SKM-1 treated with dmso at 0.1 percent for 144 hours (cell line): ENCODE results near the gene LMNB1.
"Not testable (repeated sequence)": the region's sequence is repeated elsewhere in the genome, so short reads cannot be mapped to it uniquely, and the experiment has no call there.

ENCODE experiments used
- DNase-seq: peaks from one replicate; lab custom pipeline; 2025; ENCODE audit not compliant: unreplicated experiment; lab: John Stamatoyannopoulos, UW

Gene LMNB1

DNA sequence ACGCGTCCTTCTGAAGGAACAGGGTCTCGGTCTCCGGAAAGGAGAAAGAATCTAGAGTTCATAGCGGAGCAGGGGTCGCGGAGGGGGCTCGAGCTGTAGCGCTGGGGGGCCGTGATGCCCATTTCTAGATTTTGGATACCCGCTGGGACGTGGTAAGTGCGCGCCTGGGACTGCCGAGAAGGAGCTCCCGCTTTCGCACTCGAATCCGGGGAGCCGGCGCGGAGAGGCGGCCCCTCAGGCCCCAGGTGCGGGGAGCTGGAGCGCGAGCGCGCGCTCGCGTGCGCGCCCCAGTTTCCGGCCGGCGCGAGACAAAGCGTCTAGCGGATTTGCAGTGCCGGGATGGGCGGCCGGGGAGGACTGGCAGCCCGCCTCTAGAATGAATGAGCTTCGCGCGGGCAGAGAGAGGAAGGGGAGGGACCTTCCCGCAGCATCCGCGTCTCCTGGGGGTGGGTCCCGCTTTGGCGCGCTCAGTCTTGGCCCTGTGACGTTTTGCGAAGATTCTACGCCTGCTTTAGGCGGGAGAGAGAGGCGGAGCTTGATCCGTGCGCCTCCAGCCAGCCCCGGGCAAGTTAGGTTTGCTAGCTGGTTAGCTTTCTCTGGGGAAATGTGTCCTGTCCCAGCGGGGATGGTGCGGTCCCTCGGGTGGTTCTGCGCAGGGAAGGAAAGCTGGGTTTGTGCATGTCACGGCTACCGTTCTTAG lies 1.2 kb downstream of the LMNB1 start:
- DNase-seq = peak; percentile 94

DNA sequence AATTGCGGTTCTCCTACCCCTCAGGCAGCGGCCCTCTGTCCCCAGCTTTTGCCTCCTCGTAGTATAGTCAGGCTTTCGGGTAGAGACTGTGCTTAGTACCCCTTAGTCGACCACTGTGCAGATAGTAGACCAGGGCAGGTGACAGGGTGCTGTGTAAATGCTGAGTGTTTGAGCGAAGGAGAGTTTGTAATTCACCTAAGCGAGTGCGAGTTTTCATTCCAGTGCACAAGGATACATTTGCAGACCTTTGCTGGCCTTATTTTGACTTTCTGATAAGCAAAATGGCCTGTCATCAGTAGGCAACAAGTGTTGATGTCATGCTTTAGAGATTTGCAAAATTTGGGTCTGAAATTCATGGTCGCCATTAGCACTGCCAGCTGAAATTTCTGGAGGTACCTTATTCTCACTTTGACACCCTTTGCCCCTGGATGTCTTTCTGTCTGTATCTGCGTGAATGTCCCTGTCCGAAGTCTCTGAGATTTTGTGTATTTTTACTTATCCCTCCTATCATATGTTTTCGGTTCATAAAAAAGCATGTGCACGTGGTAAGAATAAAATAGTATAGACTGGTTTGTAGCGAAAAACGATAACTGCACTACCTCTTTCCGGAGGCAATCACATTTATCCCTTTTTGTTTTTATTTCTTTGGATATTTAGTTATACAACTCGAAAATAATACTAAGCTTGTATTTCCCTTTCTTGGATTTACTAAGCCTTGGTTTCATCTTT lies 1.9 kb downstream of the LMNB1 start:
- DNase-seq = no peak

DNA sequence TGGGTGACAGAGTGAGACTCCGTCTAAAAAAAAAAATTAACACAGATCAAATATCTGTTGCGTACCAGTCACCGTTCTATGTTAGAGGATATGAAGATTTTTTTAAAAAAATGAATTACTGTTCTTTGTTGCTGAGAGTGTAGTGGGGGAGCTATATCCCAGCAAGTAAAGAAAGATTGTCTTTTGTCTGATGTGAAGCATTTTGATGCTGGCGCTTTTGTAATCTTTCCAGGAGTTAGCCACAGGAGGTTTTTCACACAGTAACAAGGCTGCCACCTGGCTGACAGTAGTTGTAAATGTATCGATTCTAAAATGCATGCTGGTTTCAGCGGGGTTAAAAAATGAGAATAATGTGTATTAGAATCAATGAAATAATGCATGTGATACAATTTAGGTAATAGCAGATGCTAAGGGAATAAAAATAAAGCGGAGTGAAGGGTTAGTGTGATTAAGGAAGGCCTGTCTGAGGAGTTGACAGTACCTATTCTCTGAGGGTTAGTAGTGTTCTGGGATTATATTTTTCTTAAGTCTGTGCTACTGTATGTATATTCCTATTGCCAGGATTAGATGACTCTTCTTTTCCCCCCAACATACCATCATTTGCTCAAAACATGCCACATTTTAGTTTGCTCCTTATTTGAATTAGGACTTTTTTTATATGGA lies 3.4 kb downstream of the LMNB1 start:
- DNase-seq = peak; percentile 53

DNA sequence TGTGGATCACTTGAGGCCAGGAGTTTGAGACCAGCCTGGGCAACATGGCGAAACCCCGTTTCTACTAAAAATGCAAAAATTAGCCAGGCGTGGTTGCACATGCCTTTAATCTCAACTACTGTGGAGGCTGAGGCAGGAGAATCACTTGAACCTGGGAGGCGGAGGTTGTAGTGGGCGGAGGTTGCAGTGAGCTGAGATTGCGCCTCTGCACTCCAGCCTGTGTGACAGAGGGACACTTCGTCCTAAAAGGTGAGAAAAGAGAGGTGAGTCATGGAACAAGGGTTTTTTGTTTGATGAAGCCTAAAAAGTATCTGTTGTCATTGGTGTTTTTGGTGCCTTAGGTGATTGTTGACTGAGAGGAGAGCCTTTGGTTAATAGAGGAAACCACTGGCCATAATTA lies 11.5 kb downstream of the LMNB1 start:
- DNase-seq = not testable (repeated sequence)

DNA sequence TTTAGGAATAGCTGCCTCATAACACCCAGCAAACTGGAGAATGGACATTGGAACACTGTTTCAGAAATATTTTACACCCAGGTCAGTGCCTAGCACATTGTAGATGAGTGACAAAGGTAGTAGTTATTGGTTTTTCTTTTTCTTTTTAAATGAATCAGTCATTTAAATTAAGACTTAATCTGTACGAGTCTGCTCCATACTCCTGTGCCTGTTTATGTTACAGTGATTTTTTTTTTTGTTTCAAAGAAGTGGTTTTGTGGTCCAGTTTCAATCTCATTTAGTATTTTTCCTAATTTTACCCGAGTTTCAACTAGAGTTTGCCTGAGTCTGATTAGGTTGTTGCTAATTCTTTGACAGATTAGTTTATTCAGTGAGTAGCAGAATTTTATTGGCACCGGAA lies 16.2 kb downstream of the LMNB1 start:
- no peak for DNase-seq

DNA sequence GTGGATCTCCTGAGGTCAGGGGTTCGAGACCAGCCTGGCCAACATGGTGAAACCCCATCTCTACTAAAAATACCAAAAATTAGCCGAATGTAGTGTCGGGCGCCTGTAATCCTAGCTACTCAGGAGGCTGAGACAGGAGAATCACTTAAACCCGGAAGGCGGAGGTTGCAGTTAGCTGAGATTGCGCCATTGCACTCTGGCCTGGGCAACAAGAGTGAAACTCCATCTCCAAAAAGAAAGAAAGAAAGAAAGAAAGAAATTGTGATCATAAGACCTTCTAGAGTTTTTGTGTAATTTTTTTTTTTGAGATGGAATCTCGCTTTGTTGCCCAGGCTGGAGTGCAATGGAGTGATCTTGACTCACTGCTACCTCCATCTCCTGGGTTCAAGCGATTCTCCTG lies 16.7 kb downstream of the LMNB1 start:
- not testable (repeated sequence) for DNase-seq

DNA sequence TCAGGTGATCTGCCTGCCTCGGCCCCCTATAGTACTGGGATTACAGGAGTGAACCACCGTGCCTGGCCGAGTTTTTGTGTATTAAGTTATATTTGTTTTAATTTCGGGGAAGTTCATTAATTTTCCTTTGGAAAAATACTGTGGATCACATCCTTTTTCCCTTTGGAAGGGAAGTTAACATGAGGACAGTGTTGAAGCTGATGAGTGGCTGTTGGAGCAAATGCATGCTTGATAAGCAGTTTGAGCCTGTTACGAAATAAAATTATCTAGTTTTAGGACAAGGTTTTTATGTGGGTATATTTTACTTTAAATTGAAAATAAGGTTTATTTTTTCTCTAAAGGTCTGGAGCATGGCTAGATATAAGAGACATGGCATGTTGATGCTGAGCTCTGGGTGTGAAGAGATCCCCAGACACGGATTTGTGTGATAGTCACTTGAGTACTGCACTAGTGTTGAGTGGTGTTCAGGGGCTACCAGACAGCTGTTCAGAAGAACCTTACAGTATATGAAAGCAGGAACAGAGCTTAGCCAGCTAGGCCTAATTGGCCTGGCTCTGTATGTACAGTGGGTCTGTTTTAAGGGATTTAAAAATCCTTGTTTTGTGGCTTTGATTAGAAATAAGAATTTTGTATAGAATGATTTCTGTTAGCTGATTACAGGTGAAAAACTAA lies 17.4 kb downstream of the LMNB1 start:
- DNase-seq = no peak

DNA sequence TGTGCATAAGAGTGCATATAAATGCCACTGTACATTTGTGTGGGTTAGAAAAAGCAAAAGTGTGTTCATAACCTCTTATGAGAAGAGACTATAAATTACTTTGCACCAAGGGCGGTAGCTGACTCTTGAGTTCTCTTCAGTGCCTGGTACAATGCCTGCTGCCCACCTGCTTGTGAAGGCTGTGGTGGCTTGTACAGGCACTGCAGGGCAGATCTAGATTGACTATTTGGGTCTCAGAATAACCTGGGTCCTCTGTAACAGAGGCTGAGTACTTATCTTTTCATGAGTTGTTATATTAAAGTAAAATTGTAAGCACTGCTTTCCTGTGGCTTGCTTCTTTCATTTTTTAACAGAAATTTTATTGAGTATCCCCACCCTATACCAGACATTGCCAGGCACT lies 22.8 kb downstream of the LMNB1 start:
- DNase-seq = no peak

DNA sequence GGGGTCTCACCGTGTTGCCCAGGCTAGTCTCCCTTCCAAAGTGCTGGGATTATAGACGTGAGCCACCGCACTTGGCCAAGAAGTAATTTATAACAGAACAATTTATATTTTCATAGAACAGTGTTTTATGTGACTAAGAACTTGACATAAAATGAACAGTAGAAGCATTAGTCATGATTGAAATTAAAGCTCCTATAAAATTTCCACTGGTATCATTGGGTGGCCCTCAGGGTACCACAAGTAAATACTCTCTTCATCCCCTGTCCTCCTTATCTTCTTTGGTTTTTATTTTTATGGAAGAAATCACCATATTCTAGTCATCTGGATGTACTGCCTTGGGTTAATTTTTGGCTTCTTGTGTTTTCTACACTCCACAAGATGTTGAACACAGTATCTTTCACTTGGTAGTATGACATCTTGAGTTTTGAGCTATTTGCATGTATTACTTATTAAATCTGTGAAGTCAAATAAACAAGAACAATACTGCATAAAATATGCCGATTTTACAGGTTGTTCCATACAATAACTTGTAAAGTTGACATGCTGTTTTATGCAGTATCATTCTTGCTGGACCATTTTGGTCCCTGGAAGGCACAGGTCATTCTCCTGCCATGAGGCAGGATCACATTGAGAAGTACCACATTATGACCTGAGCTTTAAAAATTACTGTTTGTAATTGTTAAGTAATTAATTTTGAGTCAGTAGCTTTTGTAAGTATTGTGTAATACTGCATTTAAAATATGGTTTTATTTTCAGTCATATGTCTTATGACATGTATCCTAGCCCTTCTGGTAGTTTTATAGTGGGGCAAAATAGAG lies 24.4 kb downstream of the LMNB1 start:
- no peak for DNase-seq

DNA sequence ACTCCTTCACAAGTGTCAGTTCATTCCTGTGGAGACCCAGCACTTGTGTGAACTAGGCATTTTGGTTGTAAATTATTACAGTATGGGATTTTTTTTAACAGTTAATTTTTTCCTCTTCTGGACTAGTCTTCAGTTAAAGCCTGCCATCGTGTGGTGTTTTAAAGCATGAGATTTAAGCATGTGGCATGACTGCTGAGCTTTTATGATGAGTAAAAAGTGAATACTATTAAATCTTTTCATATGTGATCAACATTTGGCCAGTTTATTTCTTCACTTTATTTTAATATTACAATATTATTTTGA lies 25.0 kb downstream of the LMNB1 start:
- no peak for DNase-seq

DNA sequence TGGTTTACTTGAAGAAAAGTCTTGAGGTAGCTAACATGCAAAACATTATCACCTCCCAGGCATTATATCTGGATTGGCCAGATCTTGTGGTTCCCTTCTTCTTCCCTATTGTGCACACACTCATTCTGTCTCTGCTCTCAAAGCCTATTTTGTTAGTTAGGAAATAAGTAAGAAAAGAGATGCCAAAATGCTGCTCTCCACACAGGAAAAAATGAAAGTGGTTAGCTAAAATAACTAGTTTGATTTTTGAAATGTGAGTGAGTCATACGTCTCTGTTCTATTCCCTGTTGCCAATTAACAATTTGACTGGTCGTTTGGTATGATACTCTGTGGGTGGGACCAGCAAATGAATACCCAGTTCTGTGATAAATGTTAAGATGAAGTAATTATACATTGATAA lies 28.1 kb downstream of the LMNB1 start:
- no peak for DNase-seq

DNA sequence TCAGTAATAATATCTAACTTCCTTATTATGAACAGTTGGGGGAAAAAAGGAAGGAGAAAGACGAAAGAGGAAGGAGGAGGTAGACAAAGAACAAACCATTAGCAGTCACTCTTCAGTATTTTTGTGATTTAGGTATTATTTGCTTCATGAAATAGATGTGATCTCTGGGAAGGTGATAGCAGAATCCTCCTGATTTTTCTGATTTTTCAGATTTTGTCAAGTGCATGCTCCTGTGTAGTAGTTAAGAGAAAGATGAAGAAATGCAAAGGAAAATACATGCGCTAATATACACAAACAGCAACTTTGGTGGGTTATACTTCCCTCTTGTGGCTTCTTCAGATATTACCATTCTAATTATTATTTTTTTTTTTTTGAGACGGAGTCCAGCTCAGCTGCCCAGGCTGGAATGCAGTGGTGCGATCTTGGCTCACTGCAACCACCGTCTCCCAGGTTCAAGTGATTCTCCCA lies 31.6 kb downstream of the LMNB1 start:
- DNase-seq = peak; percentile 47

DNA sequence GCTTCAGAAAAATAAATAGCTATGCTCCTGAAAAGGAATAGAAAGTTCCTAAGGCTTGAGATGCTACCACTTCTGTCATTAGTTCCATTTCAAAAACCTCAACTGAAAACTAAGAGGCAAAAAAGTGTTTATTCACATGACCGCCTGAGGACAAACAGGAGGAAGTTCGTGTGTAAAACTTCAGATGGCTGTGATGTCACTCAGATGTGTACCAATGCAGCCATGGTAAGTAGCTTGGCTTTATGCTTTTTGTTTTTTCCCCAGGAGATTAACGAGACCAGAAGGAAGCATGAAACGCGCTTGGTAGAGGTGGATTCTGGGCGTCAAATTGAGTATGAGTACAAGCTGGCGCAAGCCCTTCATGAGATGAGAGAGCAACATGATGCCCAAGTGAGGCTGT lies 33.0 kb downstream of the LMNB1 start:
- no peak for DNase-seq

DNA sequence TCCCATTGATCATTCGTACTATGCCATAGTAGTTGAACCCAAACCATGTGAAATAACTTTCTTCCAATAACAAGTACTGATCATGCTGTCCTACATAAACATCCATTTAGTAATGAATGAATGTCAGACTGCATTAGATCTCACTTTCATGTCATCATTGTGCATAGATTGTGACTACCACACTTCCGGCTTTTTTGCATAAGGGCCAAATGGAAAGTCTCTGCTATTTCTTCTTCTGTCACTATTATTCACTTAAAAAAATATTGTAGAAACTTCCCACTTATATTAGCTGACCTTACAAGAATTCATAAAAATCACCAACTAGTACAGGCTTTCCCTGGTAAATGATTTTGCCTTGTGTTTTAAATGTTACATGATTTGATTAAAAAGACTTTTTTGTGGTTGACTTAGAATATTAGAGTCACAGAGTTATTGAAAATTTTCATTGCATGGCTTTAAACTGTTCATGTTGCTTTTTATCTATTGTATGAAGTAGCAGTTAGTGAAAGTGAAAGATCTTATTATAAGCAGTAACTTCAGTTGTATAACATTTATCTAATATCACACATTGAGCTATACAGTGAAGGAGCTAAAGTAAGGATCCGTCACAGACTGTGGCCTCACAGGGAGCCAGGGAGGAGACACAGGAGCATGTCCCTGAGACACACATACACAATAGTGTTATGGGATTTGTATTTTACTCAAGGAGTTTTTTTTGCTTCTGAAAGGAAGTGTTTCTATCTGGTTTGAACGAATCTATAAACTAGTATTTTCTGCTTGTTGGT lies 33.9 kb downstream of the LMNB1 start:
- no peak for DNase-seq

DNA sequence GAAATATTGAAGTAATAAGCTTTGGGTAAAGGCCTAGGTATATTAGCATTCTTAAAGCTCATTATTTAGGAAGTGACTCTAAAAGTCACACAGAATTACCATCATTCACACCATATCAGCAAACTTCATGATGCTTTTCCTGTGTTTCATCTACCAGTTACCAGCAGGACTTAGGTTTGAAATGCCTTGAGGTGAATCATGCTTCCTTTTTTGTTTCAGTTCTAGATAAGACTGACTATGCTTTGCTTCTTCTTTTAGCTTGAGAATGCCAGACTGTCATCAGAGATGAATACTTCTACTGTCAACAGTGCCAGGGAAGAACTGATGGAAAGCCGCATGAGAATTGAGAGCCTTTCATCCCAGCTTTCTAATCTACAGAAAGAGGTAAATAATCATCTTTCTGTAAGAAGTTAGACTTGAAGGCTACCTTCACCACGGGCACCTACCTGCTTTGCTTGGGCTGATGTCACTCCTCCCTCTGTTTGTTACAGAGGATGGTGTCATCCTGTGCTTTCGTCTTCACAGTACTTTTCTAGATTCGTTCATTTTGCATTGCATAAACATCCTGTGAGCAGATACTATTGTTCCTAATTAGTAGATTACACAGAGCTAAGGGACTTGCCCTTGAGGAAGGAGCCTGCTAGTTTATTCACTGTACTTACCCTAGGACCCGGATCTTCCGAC lies 34.7 kb downstream of the LMNB1 start:
- peak; percentile 21 for DNase-seq

DNA sequence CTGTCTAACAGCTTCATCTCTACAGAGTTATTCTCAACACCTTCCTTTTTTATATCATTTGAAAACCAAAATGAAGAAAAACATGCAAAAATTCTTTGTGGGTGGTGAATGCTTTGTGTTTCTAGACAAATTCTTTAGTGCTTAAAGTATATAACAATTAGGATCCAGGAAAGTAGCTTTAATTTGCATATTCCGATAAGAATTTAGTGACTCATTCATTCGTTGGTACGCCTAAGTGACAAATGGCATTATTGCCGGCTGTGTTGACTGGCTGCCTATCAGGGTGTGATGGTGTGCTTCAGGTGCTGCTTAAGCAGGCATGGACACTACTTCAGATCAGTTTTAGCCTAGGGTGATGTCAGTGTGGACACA lies 35.2 kb downstream of the LMNB1 start:
- no peak for DNase-seq

DNA sequence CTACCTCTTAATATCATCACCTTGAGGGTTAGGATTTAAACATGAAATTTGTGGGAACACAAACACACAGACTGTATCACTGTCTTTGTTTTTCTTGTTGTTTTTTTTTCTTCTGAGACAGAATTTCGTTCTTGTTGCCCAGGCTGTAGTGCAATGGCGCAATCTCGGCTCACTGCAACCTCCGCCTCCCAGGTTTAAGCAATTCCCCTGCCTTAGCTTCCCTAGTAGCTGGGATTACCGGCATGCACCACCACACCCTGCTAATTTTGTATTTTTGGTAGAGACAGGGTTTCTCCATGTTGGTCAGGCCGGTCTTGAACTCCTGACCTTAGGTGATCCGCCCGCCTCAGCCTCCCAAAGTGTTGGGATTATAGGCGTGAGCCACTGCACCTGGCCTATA lies 36.9 kb downstream of the LMNB1 start:
- not testable (repeated sequence) for DNase-seq

DNA sequence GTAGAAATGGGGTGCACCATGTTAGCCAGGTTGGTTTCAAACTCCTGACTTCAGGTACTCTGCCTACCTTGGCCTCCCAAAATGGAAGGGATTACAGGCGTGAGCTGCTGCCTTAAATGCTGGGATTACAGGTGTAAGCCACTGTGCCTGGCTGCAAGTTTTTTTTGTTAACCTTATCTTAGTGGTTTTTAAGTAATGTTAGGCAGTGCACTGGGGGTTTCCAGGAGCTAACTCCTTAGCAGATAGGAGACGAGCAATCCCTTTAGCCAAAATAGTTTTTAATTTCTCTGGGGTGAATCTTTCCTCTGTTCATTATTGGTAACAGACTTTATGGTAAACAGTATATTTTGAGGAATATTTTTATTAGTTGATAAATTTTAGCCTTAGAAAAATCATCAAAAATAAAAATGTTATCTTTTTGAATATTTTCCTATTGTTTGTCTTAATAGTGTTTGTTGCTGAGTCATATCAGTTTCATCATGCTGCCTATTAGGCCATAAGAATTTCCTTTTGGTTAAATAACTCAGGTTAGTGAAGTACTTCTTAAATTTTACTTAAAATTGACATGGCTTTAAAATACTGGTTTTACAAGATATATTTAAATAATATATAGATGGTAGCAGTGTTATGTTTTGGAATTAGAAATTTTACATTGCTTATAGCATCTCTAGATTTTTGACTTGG lies 37.9 kb downstream of the LMNB1 start:
- DNase-seq = no peak

DNA sequence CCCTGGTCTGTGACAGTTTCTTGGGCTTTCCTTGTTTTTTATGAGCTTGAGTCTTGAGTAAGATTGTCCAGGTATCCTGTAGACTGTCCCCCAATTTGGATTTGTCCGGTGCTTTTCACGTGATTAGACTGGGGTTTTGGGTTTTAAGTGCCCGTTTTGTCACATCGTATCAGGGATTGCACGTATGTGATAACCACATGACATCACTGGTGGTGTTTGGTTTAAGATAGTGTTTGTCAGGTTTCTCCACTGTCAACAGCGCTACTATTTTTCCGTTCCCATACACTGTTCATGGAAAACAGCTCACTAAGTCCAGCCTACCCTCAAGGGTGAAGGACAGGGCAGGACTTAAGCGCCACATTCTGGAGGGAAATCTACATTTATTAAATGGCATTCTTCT lies 39.7 kb downstream of the LMNB1 start:
- no peak for DNase-seq
